ENCODE results near the gene CARMIL3.

The CARMIL3 gene

DNA sequence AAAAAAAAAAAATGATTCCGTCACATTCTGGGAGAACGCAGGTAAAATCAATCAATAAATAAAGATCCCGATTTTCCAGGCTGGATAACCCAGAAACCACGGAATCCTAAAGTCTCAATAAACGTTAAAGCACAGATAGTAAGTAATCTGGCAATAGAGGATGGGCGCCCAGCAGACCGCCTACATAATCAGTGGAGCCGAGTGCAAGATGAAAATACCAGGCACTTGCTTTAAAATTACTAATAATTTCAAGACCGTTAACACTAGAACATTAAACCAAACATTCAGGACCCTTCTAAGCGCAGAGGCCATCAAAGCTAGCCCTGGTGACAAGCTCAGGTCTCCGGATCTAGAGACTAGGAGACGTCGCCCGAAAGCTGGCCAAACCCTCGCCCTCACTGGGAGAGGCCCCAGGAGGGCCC lies 61.6 kb downstream of the CARMIL3 start:
- TF ChIP-seq, protein P1, sequence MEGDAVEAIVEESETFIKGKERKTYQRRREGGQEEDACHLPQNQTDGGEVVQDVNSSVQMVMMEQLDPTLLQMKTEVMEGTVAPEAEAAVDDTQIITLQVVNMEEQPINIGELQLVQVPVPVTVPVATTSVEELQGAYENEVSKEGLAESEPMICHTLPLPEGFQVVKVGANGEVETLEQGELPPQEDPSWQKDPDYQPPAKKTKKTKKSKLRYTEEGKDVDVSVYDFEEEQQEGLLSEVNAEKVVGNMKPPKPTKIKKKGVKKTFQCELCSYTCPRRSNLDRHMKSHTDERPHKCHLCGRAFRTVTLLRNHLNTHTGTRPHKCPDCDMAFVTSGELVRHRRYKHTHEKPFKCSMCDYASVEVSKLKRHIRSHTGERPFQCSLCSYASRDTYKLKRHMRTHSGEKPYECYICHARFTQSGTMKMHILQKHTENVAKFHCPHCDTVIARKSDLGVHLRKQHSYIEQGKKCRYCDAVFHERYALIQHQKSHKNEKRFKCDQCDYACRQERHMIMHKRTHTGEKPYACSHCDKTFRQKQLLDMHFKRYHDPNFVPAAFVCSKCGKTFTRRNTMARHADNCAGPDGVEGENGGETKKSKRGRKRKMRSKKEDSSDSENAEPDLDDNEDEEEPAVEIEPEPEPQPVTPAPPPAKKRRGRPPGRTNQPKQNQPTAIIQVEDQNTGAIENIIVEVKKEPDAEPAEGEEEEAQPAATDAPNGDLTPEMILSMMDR (IDR thresholded peaks at IDR 0.05; ENCODE audit: low read depth, low read length): no peak
- H3K4me3 ChIP-seq (replicated peaks in 1 of 2; ENCODE audit: low read depth in 2 of 2, low read length in 2 of 2): peak overlapping the region; percentile 71 to 91
- DNase-seq (ENCODE audit: low read depth in 2 of 2): no peak

DNA sequence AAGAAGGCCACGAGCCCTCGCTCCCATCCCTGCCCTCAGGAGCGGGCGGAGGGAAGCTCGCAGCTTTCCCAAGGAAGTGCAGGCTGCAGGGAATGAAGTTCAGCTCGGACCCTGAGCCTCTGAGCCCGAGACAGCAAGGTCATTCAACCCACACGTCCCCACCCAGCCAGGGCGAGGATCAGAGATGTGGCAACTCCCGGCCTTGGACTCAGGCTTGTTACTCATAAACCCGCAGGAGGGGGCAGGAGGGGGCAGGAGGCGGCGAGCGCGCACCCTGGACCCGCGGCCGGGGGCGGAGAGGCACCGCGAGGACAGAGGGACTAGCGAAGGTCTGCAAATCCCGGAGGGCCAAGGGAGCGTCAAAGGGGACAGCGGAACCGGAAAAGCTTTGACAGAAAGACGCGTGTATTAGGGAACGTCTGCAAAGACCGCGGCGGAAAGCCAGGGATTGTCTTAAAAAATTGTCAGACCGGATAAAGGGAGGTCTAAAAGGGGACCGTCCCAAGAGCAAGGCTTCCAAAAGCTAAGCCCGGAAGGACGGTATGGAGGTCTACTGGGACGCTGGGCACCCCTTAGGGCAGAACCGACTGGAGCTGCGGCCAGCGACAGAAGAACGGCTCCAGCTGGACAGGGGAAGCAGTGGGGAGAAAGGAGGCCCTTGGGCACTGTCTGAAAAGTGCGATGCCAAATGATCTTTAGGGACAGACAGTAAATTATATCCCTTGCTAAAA lies 62.2 kb downstream of the CARMIL3 start:
- peak overlapping the region; percentile 71 to 91 for H3K4me3 ChIP-seq (replicated peaks in 1 of 2; ENCODE audit: low read depth in 2 of 2, low read length in 2 of 2)
- DNase-seq (ENCODE audit: low read depth in 2 of 2): peak; percentile 84 to 88
- TF ChIP-seq, protein P1 (IDR thresholded peaks at IDR 0.05; ENCODE audit: low read depth, low read length): no peak

DNA sequence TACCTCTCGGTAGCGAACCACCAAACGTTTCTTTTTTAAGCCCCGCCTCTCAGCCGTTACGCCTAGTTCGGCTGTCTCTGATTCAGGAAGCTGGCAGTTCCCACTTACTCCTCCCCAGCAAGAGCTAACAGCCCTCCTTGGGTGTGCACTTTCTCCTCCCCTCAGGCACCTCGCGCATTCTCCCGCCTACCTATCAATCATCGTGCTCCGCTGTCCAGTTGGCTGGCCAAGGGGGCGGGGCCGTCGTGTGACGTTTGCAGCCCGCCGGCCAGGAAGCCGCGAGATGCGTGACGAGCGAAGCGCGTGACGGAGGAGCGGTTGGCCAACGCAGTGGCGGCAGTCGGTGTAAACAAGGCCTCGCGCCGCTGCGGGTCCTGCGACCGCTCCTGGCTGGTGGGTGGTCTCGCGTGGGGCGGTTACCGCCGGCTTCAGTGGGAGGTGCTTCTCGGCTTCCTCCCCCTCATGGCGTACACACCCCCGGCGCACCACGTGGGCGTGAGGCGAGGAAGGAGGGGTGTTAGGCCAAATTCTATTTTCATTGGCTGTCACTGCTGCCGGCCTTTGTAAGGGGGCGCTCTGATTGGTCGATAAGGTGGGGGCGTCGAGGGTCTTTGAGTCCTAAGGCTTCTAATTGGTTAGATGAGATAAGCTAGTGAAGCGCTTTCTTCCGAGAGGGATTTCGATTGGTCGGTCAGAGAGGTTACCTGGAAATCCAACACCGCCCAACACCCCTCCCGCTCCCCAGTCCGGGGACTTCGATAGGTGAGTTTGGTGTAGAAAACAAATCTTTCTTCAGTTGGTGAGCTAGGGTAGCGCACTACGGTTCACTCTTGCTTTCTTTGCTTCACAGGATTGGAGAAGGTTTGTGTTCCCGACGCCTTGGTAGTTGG lies 63.0 kb downstream of the CARMIL3 start, which contains the start of the genes DCAF11 and NRL:
Gene DCAF11, plus strand, starts transcription at position 246 of the 890 bp plus-strand sequence. CDS start 818 bp downstream, outside the sequence.
Gene NRL, minus strand, starts transcription at position 418 of the 890 bp plus-strand sequence. CDS start 32,101 bp downstream, outside the sequence.
- TF ChIP-seq, protein P1 (IDR thresholded peaks at IDR 0.05; ENCODE audit: low read depth, low read length): no peak
- peak; percentile 100 for DNase-seq (ENCODE audit: low read depth in 2 of 2)
- peak within 1 kb of the TSS; percentile 71 to 91 for H3K4me3 ChIP-seq (replicated peaks in 1 of 2; ENCODE audit: low read depth in 2 of 2, low read length in 2 of 2)

DNA sequence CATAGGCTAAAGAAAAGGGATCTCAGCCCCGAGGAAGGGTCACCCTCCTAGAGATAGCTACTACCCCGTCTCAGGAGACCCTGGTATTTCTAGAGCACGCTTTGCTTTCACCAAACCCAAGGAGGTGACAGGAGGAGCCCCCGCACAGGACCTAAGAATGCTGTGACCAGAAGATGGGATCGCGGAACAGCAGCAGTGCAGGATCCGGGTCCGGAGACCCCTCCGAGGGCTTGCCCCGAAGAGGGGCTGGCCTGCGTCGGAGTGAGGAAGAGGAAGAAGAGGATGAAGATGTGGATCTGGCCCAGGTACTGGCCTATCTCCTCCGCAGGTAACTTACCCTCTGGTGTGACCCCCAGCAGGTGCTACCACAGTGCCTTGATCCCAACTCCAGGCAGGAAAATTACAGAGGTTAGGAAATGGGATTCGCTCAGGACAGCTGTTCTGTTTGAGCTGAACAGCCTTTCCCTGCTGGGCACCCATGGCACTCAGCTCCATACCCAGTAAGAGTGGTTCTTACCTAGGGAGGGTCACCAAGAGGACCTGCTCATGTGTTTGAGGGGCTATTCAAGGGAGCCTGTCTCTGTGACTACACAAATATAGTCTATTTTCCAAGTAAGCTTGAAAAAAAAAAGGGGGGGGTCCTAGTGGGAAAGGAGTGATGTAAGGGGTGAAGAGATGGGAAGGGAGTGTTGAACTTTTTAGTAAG lies 63.8 kb downstream of the CARMIL3 start:
- no peak for DNase-seq (ENCODE audit: low read depth in 2 of 2)

DNA sequence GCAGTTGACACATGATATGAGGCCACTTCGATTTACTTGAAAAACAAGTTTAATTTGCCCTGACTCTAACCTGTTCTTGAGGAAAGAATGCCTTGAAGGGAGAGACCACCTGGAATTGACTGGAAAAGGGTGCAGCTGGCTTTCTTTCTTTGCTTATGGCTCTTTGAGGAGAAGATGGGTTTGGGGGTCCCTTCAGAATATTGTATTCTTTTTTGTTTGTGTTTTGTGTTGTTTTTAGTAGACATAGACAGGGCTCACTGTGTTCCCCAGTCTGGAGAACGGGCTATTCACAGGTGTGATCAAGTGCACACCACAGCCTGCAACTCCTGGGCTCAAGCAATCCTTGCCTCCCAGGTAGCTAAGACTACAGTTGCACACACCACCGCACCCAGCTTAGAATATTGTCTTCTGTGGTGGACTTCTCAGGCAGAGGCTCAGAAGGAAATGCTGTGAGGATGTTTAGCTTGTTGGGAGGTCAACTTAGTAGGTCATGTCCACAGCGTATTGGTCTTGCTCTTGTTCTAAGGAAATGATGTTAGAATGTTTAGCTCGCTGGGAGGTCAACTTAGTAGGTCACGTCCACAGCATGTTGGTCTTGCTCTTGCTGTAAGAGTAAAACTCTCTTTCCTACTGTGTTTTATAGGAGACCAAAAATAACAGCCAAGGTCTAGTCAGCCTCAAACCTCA lies 64.5 kb downstream of the CARMIL3 start:
- TF ChIP-seq, protein P1 (IDR thresholded peaks at IDR 0.05; ENCODE audit: low read depth, low read length): no peak
- H3K4me3 ChIP-seq (replicated peaks in 1 of 2; ENCODE audit: low read depth in 2 of 2, low read length in 2 of 2): no peak overlapping the region

More for the DNA sequence above, 63.8 kb downstream of the CARMIL3 start:
- TF ChIP-seq, protein P1 (IDR thresholded peaks at IDR 0.05; ENCODE audit: low read depth, low read length): no peak
- peak overlapping the region; percentile 71 to 91 for H3K4me3 ChIP-seq (replicated peaks in 1 of 2; ENCODE audit: low read depth in 2 of 2, low read length in 2 of 2)

DNA sequence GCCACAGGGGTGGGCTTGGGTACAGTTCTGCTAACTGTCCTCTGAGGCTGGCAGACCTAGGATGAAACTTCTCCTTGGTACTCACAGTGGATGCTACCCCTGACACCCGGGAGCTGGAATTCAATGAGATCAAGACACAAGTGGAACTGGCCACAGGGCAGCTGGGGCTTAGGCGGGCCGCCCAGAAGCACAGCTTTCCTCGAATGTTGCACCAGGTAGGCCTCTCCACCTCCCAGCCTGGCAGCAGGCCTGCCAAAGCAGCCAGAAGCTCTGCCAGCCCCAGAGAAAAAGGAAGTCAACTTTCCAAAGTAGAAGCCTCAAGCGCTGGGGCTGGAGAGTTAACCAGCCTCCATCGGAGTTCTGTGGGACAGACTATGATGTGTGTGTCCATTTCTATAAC lies 65.4 kb downstream of the CARMIL3 start:
- no peak for DNase-seq (ENCODE audit: low read depth in 2 of 2)
- TF ChIP-seq, protein P1 (IDR thresholded peaks at IDR 0.05; ENCODE audit: low read depth, low read length): no peak
- H3K4me3 ChIP-seq (replicated peaks in 1 of 2; ENCODE audit: low read depth in 2 of 2, low read length in 2 of 2): no peak overlapping the region

More for the DNA sequence above, 64.5 kb downstream of the CARMIL3 start:
- no peak for DNase-seq (ENCODE audit: low read depth in 2 of 2)

Measured in cardiac fibroblast (primary cell).